ENCODE measurements around the gene ARRB2.

The ARRB2 gene

DNA sequence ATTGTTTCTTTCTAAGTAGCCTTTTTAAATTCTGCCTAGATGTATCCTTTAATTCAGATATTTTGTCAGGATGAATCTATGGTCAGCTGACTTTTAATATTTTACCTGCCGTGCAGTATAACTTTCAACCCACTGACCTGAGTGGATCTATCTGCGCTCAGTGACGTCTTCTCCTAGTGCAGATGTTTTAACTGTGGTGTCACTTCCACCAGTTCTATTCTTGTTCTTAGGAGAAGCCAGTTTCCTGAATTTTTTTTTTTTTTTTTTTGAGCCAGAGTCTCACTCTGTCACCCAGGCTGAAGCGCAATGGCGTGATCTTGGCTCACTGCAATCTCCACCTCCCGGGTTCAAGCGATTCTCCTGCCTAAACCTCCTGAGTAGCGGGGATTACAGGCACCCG, 56.3 kb downstream of the ARRB2 start:
- DNase-seq: no peak

DNA sequence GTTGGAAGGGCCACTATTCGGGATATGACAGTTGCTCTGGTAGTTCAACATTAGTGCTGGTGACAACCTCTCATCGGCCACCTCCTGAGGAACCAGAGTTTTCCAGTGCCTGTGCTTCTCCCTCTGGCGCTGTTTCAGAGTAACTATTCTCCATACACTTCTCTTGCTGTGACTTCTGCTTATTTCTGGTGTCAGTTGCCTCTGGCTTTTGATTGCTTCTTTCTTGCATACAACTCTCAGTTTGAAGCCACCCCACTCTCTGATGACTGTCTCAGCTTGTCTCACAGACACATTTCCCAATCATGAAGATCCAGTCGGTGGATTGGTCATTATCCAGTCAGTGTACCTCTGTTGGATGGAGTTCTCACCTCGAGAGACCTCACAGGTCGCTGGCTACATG, 57.9 kb downstream of the ARRB2 start:
- no peak for DNase-seq

DNA sequence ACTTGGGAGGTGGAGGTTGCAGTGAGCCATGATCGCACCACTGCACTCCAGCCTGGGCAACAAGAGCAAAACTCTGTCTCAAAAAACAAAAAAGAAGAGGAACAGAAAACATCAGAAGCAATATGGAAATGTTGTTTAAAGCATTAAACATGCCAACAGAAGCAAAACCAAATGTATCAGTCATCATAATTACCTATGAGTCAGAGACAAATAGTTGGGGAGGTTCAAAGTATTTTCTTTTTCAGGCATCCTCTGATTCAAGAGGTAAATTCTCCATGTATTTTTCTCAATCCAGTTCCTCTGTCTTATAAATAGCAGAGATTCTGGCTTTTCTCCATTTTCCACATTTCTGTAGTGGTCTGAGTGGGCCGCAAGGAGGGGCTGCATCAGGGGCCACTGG, 59.2 kb downstream of the ARRB2 start:
- DNase-seq: no peak

Data from activated naive CD4-positive, alpha-beta T cell (primary cell).